ENCODE results near the gene VAX1.
"Not testable (repeated sequence)": the region's sequence is repeated elsewhere in the genome, so short reads cannot be mapped to it uniquely, and the experiment has no call there.

The VAX1 gene

DNA sequence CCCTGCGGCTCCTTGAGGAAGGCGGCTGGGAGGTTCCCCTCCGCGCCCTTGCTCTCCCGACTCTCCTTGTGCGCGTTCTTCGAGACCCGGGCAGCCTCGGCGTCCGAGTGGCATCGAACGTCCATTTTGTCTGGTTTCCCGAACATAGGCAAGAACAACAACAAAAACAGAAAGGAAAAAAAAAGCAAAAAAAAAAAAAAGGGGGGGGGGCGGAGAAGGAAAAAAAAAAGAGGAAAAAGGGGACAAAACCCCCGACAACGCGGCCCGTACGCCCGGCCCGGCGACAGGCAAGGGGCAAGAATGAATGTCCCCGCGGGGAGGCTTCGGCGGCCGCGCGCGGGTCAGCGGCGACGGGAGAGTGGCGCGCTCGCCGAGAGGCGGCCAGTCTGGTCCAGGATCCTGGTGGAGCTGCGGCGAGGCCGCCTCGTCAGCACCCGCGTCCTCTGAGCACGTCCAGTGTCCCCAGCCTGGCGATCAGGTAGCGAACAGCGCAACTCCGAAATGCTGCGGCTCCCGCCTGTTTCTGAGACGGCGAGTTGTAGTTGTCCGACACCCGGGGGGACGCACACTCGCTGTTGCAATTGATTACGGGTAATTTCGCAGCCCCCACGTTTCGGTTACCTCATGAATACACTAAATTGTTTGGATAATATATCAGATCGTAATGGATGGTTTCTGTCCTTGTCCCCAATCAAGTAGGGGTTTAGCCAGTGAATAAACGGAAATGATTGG, at the start of gene VAX1:
TSS of gene VAX1 (minus strand) at position 360 of the 732 bp plus-strand sequence. CDS start at position 146, 214 bp downstream.
- peaks cover 48% of the 10 kb centered on the region for H3K4me1 Mint-ChIP-seq
- peaks cover 96% of the 10 kb centered on the region for H3K27me3 Mint-ChIP-seq
- no peaks in the 10 kb centered on the region for H3K9me3 Mint-ChIP-seq
- ATAC-seq (no peak), DNase-seq (no peak)
- H3K4me3 Mint-ChIP-seq = peak within 1 kb of the TSS; percentile 53 to 54
- peak within 1 kb of the TSS in 1 of 2 donors; percentile 67 for H3K27ac Mint-ChIP-seq

DNA sequence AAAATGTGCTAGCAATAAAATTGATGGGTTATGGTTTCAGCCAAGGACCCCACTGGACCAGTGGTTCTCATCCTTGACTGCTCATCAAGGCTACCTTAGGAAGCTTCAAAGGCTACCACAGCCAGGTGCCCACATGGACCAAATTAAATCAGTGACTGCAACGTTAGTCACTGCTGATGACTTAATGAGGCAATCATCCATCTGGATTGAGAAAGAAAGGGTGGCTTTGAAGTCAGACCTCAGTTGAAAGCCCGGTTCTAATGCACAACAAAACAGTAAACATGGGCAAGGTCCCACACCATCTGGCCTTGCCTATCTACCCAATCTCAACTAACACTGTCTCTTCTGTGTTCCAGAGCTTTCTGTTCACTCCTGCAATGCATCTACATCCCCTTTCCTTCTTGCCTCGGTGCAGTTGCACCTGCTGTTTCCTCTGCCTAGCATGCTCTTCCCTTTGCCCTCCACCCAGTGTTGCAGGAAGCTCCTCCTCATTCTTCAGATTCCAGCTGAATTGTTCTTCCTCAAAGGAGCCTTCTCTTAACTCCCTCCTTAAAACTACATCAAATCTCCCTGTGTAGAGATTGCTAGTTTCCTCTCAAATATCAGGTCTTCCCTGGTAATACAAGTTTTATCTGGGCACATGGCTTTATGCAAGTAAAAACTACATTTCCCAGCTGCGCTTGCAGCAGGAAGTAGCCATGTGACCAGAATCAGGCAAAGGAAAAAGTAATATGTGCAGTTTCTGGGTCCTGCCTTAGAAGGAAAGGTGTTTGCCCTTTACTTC, 49.0 kb upstream of the VAX1 start:
- H3K9me3 Mint-ChIP-seq = peaks cover 0 to 12% of the 10 kb centered on the region in 2 donors
- peak overlapping the region in 1 of 2 donors; percentile 15 for H3K27ac Mint-ChIP-seq
- DNase-seq (no peak), ATAC-seq (no peak)
- H3K27me3 Mint-ChIP-seq = peaks cover 18% of the 10 kb centered on the region
- no peaks in the 10 kb centered on the region for H3K4me1 Mint-ChIP-seq
- H3K4me3 Mint-ChIP-seq = no peak overlapping the region

GRCh38 chr10:117185817-117186216, 47.7 kb upstream of the VAX1 start:
- H3K4me1 Mint-ChIP-seq, H3K4me3 Mint-ChIP-seq, ATAC-seq, H3K27ac Mint-ChIP-seq, DNase-seq: not testable (repeated sequence)
- peaks cover 0 to 12% of the 10 kb centered on the region in 2 donors for H3K9me3 Mint-ChIP-seq
- peaks cover 21% of the 10 kb centered on the region for H3K27me3 Mint-ChIP-seq

GRCh38 chr10:117184821-117185220, 46.8 kb upstream of the VAX1 start:
- no peak for ATAC-seq

GRCh38 chr10:117184296-117184695, 46.2 kb upstream of the VAX1 start:
- Mint-ChIP-seq H3K4me3 (no peak overlapping the region), H3K4me1 (no peaks in the 10 kb centered on the region), H3K9me3 (peaks cover 0 to 5% of the 10 kb centered on the region in 2 donors)

More at GRCh38 chr10:117184821-117185220, 46.8 kb upstream of the VAX1 start:
- no peak overlapping the region for H3K27ac Mint-ChIP-seq
- H3K4me1 Mint-ChIP-seq = no peaks in the 10 kb centered on the region
- H3K9me3 Mint-ChIP-seq = peaks cover 0 to 10% of the 10 kb centered on the region in 2 donors
- peaks cover 31% of the 10 kb centered on the region for H3K27me3 Mint-ChIP-seq
- no peak for DNase-seq
- H3K4me3 Mint-ChIP-seq = no peak overlapping the region

GRCh38 chr10:117178190-117178589, 40.1 kb upstream of the VAX1 start:
- no peak for ATAC-seq
- Mint-ChIP-seq H3K4me3 (no peak overlapping the region), H3K9me3 (no peaks in the 10 kb centered on the region), H3K4me1 (peaks cover 18% of the 10 kb centered on the region), H3K27ac (no peak overlapping the region), H3K27me3 (peaks cover 46% of the 10 kb centered on the region)
- no peak for DNase-seq

More at GRCh38 chr10:117184296-117184695, 46.2 kb upstream of the VAX1 start:
- ATAC-seq = no peak
- DNase-seq = no peak
- Mint-ChIP-seq H3K27me3 (peaks cover 33% of the 10 kb centered on the region), H3K27ac (no peak overlapping the region)

DNA sequence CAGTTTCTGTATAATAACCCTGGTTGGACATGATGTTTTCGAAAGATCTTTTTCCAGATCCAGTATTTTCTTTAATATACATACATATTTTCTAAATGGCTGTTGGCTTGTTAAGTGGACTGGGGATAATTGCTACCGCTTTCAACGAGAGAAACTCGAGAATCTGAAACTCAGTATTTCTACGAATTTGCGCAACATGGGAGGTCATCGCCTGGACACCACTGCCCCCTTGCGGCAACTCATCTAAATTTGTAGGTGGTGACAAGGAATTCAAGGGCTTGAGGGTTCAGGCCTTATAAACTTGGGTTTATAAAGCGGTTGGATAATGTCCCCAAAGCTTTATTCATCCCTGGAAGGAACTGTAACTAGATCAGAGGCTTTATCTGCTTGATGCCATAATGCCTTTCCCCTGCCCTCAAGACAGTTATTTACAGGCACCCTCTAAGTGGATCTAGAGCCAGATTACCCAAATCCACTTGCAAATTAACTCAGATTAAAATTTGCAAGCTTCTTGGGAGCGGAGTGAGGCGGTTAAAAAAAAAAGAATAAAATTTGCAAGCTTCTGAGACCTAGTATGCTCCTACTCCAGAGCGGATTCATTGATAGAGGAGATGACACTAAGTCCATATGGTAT, 37.9 kb upstream of the VAX1 start:
- ATAC-seq (peak; percentile 43), DNase-seq (peak; percentile 68 to 74)
- Mint-ChIP-seq H3K27me3 (peaks cover 62% of the 10 kb centered on the region), H3K9me3 (no peaks in the 10 kb centered on the region), H3K4me1 (peaks cover 18% of the 10 kb centered on the region), H3K27ac (no peak overlapping the region), H3K4me3 (peak overlapping the region; percentile 78 to 88)

GRCh38 chr10:117175215-117175900, 37.3 kb upstream of the VAX1 start:
- DNase-seq = no peak

DNA sequence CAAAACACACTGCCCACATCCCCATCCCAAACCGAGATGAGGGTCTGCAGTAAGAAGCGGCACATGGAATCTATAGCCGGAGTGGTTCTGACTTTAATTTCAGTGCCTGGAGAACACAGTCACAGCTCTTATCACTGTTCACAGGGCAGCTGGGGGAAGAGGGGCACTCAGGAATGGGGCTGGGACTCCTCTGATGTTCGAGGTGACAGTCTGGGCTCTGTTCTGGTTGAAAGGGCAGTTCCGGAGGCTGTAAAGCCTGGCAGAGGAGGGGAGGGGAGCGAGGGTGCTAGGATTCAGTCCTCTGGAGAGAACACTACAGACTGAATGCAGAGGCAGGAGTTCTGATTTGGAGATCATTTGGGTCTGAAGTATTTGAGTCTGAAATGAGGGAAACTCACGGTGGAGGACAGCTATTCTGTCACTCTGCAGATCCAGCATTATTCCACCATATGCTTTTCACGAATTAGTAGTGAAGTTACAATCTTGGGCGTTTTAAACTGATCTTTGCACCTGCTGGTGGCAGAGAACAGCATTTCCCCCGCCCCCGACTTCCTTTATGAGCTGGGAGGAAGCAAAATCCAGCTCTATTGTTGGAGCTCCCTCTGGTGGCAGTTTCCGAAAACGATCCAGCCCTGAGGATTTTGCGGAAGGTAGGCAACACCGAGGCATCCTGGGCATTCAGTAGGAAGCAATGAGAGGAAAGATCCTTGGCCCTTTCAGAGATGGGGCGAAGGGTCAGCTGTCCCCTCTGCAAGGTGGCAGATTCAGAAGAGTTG, 36.6 kb upstream of the VAX1 start:
- H3K9me3 Mint-ChIP-seq = no peaks in the 10 kb centered on the region
- DNase-seq (peak; percentile 82), ATAC-seq (peak; percentile 83)
- H3K27ac Mint-ChIP-seq = no peak overlapping the region
- peaks cover 28% of the 10 kb centered on the region for H3K4me1 Mint-ChIP-seq
- H3K27me3 Mint-ChIP-seq = peaks cover 62% of the 10 kb centered on the region
- H3K4me3 Mint-ChIP-seq = peak overlapping the region; percentile 78 to 88

More at GRCh38 chr10:117175215-117175900, 37.3 kb upstream of the VAX1 start:
- ATAC-seq = peak; percentile 66
- Mint-ChIP-seq H3K27ac (peak overlapping the region in 1 of 2 donors; percentile 59), H3K27me3 (peaks cover 62% of the 10 kb centered on the region), H3K9me3 (no peaks in the 10 kb centered on the region), H3K4me3 (peak overlapping the region; percentile 78 to 88), H3K4me1 (peaks cover 23% of the 10 kb centered on the region)

DNA sequence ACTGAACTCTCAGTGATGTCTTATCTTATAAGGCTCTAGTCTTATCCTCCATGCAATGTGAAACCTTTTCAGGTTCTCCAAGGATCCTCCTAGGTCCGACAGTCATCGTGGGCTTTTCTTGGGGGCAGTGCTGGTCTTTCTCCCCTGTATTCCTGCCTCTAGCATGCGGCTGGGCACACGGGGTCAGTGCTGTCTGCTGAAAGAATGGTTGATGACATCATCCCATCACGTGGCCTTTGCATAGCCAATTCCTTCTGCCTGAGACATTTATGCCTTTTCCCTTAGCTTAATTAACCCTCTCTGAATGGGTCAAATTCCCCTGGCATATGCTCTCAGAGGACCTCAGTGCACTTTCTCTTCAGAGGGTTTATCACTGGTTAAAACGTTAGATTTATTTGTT, 32.2 kb upstream of the VAX1 start:
- Mint-ChIP-seq H3K4me1 (peaks cover 65% of the 10 kb centered on the region), H3K9me3 (no peaks in the 10 kb centered on the region), H3K4me3 (no peak overlapping the region), H3K27me3 (peaks cover 88% of the 10 kb centered on the region), H3K27ac (no peak overlapping the region)
- DNase-seq (no peak), ATAC-seq (no peak)

GRCh38 chr10:117169480-117169879, 31.4 kb upstream of the VAX1 start:
- no peak overlapping the region for H3K4me3 Mint-ChIP-seq
- H3K9me3 Mint-ChIP-seq = no peaks in the 10 kb centered on the region
- H3K27ac Mint-ChIP-seq = no peak overlapping the region
- H3K4me1 Mint-ChIP-seq = peaks cover 65% of the 10 kb centered on the region
- ATAC-seq (no peak), DNase-seq (no peak)
- peaks cover 96% of the 10 kb centered on the region for H3K27me3 Mint-ChIP-seq

- Mint-ChIP-seq H3K9me3 (no peaks in the 10 kb centered on the region), H3K27ac (no peak overlapping the region), H3K27me3 (peaks cover 100% of the 10 kb centered on the region), H3K4me1 (peaks cover 66% of the 10 kb centered on the region), H3K4me3 (peak overlapping the region; percentile 57 to 73)
- ATAC-seq (no peak), DNase-seq (no peak)
These were observed 30.7 kb upstream of the VAX1 start for GRCh38 chr10:117168729-117169128.

DNA sequence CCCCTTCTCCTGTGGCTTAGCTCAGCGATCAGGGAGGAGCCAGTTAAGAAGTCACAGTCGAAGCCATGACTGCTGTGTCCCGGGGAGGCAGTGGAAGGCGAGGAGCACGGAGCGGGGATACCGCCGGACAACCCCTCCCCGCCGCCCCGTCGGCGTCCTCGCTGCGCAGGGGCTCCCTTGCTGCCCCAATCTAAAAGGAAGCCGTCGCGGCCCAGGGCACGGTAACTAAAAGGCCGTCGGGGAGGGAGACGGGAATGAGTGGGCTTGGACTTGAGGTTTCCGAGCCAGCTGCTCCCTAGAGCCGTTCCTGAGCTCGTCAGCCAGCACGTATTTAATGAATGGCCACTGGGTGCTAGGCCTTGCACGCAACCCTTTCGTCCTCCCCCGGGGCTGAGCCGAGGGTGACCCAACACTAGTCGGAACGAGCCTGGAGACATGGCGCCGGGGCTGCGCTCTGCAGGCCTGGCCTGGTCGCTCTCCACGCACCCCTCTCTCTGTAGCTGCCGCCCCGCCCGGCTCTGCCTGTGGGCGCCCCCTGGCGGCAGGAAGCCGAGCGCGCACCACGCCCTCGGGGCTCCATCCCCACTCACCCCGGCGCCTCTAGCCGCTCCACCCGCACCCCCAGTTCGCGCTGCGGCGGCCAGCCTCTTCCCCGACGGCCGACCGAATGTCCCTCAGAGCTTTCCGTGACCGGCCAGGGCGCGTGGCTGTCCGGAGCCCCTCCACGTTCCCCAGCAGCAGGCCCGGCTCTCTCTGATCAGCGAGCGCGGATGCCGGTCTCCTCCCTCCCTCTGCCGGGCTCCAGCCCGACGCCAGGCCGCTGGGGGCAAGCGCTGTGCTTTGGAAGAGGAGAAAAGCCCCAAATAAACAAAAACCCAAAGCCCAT, 30.0 kb upstream of the VAX1 start:
- H3K27me3 Mint-ChIP-seq = peaks cover 100% of the 10 kb centered on the region

More for the DNA sequence above, 30.0 kb upstream of the VAX1 start:
- Mint-ChIP-seq H3K9me3 (no peaks in the 10 kb centered on the region), H3K27ac (no peak overlapping the region), H3K4me1 (peaks cover 71% of the 10 kb centered on the region), H3K4me3 (peak overlapping the region; percentile 57 to 73)
- ATAC-seq (peak; percentile 90), DNase-seq (peak; percentile 76 to 83)
